ENCODE results near the gene EFCAB14.
A peak's percentile ranks its signal among the peaks of the same experiment; 100 is the strongest.
"Not testable (repeated sequence)": the region's sequence is repeated elsewhere in the genome, so short reads cannot be mapped to it uniquely, and the experiment has no call there.

EFCAB14 gene

GRCh38 chr1:46718727-46719622 is at the start of gene EFCAB14:
TSS of gene EFCAB14 (minus strand) at chr1:46719114. CDS start at chr1:46718087, 1,027 bp downstream.
- DNase-seq: peak; percentile 98

GRCh38 chr1:46768445-46768844 is 49.5 kb upstream of the EFCAB14 start:
- no peak for DNase-seq

GRCh38 chr1:46767649-46768282 is 48.9 kb upstream of the EFCAB14 start:
- peak; percentile 40 for DNase-seq

- DNase-seq: no peak
These were observed 45.5 kb upstream of the EFCAB14 start for GRCh38 chr1:46764402-46764801.

GRCh38 chr1:46761740-46762139 is 42.8 kb upstream of the EFCAB14 start:
- DNase-seq: no peak

- no peak for DNase-seq
These were observed 41.7 kb upstream of the EFCAB14 start for GRCh38 chr1:46760558-46761166.

- DNase-seq: no peak
These were observed 39.1 kb upstream of the EFCAB14 start for GRCh38 chr1:46757956-46758528.

GRCh38 chr1:46757247-46757955 is 38.5 kb upstream of the EFCAB14 start:
- DNase-seq: peak; percentile 88

GRCh38 chr1:46755121-46755520 is 36.2 kb upstream of the EFCAB14 start:
- no peak for DNase-seq

- DNase-seq: not testable (repeated sequence)
These were observed 35.8 kb upstream of the EFCAB14 start for GRCh38 chr1:46754707-46755106.

- no peak for DNase-seq
These were observed 35.1 kb upstream of the EFCAB14 start for GRCh38 chr1:46753985-46754384.

- DNase-seq: no peak
These were observed 31.0 kb upstream of the EFCAB14 start for GRCh38 chr1:46749921-46750404.

GRCh38 chr1:46749404-46749803 is 30.5 kb upstream of the EFCAB14 start:
- no peak for DNase-seq

GRCh38 chr1:46747683-46748288 is 28.9 kb upstream of the EFCAB14 start:
- peak; percentile 60 for DNase-seq

- DNase-seq: no peak
These were observed 23.2 kb upstream of the EFCAB14 start for GRCh38 chr1:46742069-46742468.

GRCh38 chr1:46735708-46736324 is 16.9 kb upstream of the EFCAB14 start:
- DNase-seq: no peak

- not testable (repeated sequence) for DNase-seq
These were observed 9.5 kb upstream of the EFCAB14 start for GRCh38 chr1:46728327-46728873.

- no peak for DNase-seq
These were observed 6.8 kb upstream of the EFCAB14 start for GRCh38 chr1:46725736-46726108.

GRCh38 chr1:46724991-46725735 is 6.2 kb upstream of the EFCAB14 start:
- DNase-seq: peak; percentile 75

- DNase-seq: no peak
These were observed 5.0 kb upstream of the EFCAB14 start for GRCh38 chr1:46723901-46724300.

Data from NCI-H1105 (cell line).